Measurements from ENCODE around the gene TAAR1. TPM values are rescaled to one million over a fixed set of nuclear protein-coding genes. Genes with fewer than 3 reads are reported as not detected.
"Not testable (repeated sequence)": the region's sequence is repeated elsewhere in the genome, so short reads cannot be mapped to it uniquely, and the experiment has no call there.

Gene TAAR1
- not detected for total RNA-seq

GRCh38 chr6:132659082-132659481, at the start of gene TAAR1:
TAAR1 (minus strand) TSS chr6:132659182; CDS start chr6:132646003, 13,179 bp downstream.
- Histone ChIP-seq H3K9me3 (ENCODE audit: control insufficient read depth in 3 of 3, low read length in 3 of 3) (no peaks in the 10 kb centered on the region), H3K4me3 (ENCODE audit: low read length in 3 of 3) (no peak within 1 kb of the TSS), H3K27me3 (ENCODE audit: control insufficient read depth in 3 of 3, insufficient read depth in 3 of 3, low read length in 3 of 3) (no peaks in the 10 kb centered on the region), H3K4me1 (ENCODE audit: control insufficient read depth in 3 of 3, insufficient read depth in 3 of 3, low read length in 3 of 3) (no peaks in the 10 kb centered on the region), H3K27ac (ENCODE audit: low read depth, low read length) (no peak within 1 kb of the TSS), H3K36me3 (ENCODE audit: control insufficient read depth in 3 of 3, insufficient read depth in 3 of 3, low read length in 3 of 3) (no peaks in the 10 kb centered on the region), H3K9ac (ENCODE audit: low read depth in 1 of 3, low read length in 3 of 3) (no peak within 1 kb of the TSS)

GRCh38 chr6:132708771-132709170, 49.8 kb upstream of the TAAR1 start:
- Histone ChIP-seq H3K4me3 (ENCODE audit: low read length in 3 of 3) (no peak overlapping the region), H3K27ac (ENCODE audit: low read depth, low read length) (no peak overlapping the region), H3K4me1 (ENCODE audit: control insufficient read depth in 3 of 3, insufficient read depth in 3 of 3, low read length in 3 of 3) (no peaks in the 10 kb centered on the region), H3K9me3 (ENCODE audit: control insufficient read depth in 3 of 3, low read length in 3 of 3) (peaks cover 0 to 3% (median 0%) of the 10 kb centered on the region in 3 donors), H3K27me3 (ENCODE audit: control insufficient read depth in 3 of 3, insufficient read depth in 3 of 3, low read length in 3 of 3) (no peaks in the 10 kb centered on the region), H3K9ac (ENCODE audit: low read depth in 1 of 3, low read length in 3 of 3) (no peak overlapping the region), H3K36me3 (ENCODE audit: control insufficient read depth in 3 of 3, insufficient read depth in 3 of 3, low read length in 3 of 3) (no peaks in the 10 kb centered on the region)

- no peaks in the 10 kb centered on the region for H3K4me1 ChIP-seq (ENCODE audit: control insufficient read depth in 3 of 3, insufficient read depth in 3 of 3, low read length in 3 of 3)
- H3K4me3 ChIP-seq (ENCODE audit: low read length in 3 of 3) = no peak overlapping the region
- H3K9ac ChIP-seq (ENCODE audit: low read depth in 1 of 3, low read length in 3 of 3) = no peak overlapping the region
- H3K27me3 ChIP-seq (ENCODE audit: control insufficient read depth in 3 of 3, insufficient read depth in 3 of 3, low read length in 3 of 3) = no peaks in the 10 kb centered on the region
- peaks cover 0 to 3% (median 0%) of the 10 kb centered on the region in 3 donors for H3K9me3 ChIP-seq (ENCODE audit: control insufficient read depth in 3 of 3, low read length in 3 of 3)
- H3K27ac ChIP-seq (ENCODE audit: low read depth, low read length) = no peak overlapping the region
- H3K36me3 ChIP-seq (ENCODE audit: control insufficient read depth in 3 of 3, insufficient read depth in 3 of 3, low read length in 3 of 3) = no peaks in the 10 kb centered on the region
Measured at GRCh38 chr6:132708002-132708401, 49.0 kb upstream of the TAAR1 start.

GRCh38 chr6:132706756-132707155, 47.8 kb upstream of the TAAR1 start:
- not testable (repeated sequence) for H3K9me3 ChIP-seq (ENCODE audit: control insufficient read depth in 3 of 3, low read length in 3 of 3); H3K4me3 ChIP-seq (ENCODE audit: low read length in 3 of 3); H3K27me3 ChIP-seq (ENCODE audit: control insufficient read depth in 3 of 3, insufficient read depth in 3 of 3, low read length in 3 of 3); H3K36me3 ChIP-seq (ENCODE audit: control insufficient read depth in 3 of 3, insufficient read depth in 3 of 3, low read length in 3 of 3); H3K9ac ChIP-seq (ENCODE audit: low read depth in 1 of 3, low read length in 3 of 3); H3K27ac ChIP-seq (ENCODE audit: low read depth, low read length); H3K4me1 ChIP-seq (ENCODE audit: control insufficient read depth in 3 of 3, insufficient read depth in 3 of 3, low read length in 3 of 3)

- H3K27me3 ChIP-seq (ENCODE audit: control insufficient read depth in 3 of 3, insufficient read depth in 3 of 3, low read length in 3 of 3) = no peaks in the 10 kb centered on the region
- no peaks in the 10 kb centered on the region for H3K4me1 ChIP-seq (ENCODE audit: control insufficient read depth in 3 of 3, insufficient read depth in 3 of 3, low read length in 3 of 3)
- peaks cover 0 to 3% (median 0%) of the 10 kb centered on the region in 3 donors for H3K9me3 ChIP-seq (ENCODE audit: control insufficient read depth in 3 of 3, low read length in 3 of 3)
- no peak overlapping the region for H3K4me3 ChIP-seq (ENCODE audit: low read length in 3 of 3)
- no peak overlapping the region for H3K27ac ChIP-seq (ENCODE audit: low read depth, low read length)
- no peak overlapping the region for H3K9ac ChIP-seq (ENCODE audit: low read depth in 1 of 3, low read length in 3 of 3)
- no peaks in the 10 kb centered on the region for H3K36me3 ChIP-seq (ENCODE audit: control insufficient read depth in 3 of 3, insufficient read depth in 3 of 3, low read length in 3 of 3)
Measured at GRCh38 chr6:132703936-132704335, 45.0 kb upstream of the TAAR1 start.

- H3K27me3 ChIP-seq (ENCODE audit: control insufficient read depth in 3 of 3, insufficient read depth in 3 of 3, low read length in 3 of 3) = no peaks in the 10 kb centered on the region
- H3K4me1 ChIP-seq (ENCODE audit: control insufficient read depth in 3 of 3, insufficient read depth in 3 of 3, low read length in 3 of 3) = no peaks in the 10 kb centered on the region
- H3K4me3 ChIP-seq (ENCODE audit: low read length in 3 of 3) = no peak overlapping the region
- no peaks in the 10 kb centered on the region for H3K9me3 ChIP-seq (ENCODE audit: control insufficient read depth in 3 of 3, low read length in 3 of 3)
- H3K9ac ChIP-seq (ENCODE audit: low read depth in 1 of 3, low read length in 3 of 3) = no peak overlapping the region
- no peaks in the 10 kb centered on the region for H3K36me3 ChIP-seq (ENCODE audit: control insufficient read depth in 3 of 3, insufficient read depth in 3 of 3, low read length in 3 of 3)
- no peak overlapping the region for H3K27ac ChIP-seq (ENCODE audit: low read depth, low read length)
Measured at GRCh38 chr6:132698608-132699007, 39.6 kb upstream of the TAAR1 start.

GRCh38 chr6:132695773-132696172, 36.8 kb upstream of the TAAR1 start:
- Histone ChIP-seq H3K36me3 (ENCODE audit: control insufficient read depth in 3 of 3, insufficient read depth in 3 of 3, low read length in 3 of 3) (no peaks in the 10 kb centered on the region), H3K27ac (ENCODE audit: low read depth, low read length) (no peak overlapping the region), H3K27me3 (ENCODE audit: control insufficient read depth in 3 of 3, insufficient read depth in 3 of 3, low read length in 3 of 3) (no peaks in the 10 kb centered on the region), H3K4me1 (ENCODE audit: control insufficient read depth in 3 of 3, insufficient read depth in 3 of 3, low read length in 3 of 3) (no peaks in the 10 kb centered on the region), H3K4me3 (ENCODE audit: low read length in 3 of 3) (no peak overlapping the region), H3K9me3 (ENCODE audit: control insufficient read depth in 3 of 3, low read length in 3 of 3) (no peaks in the 10 kb centered on the region), H3K9ac (ENCODE audit: low read depth in 1 of 3, low read length in 3 of 3) (no peak overlapping the region)

GRCh38 chr6:132693478-132693877, 34.5 kb upstream of the TAAR1 start:
- peaks cover 0 to 3% (median 2%) of the 10 kb centered on the region in 3 donors for H3K27me3 ChIP-seq (ENCODE audit: control insufficient read depth in 3 of 3, insufficient read depth in 3 of 3, low read length in 3 of 3)
- no peak overlapping the region for H3K9ac ChIP-seq (ENCODE audit: low read depth in 1 of 3, low read length in 3 of 3)
- no peaks in the 10 kb centered on the region for H3K4me1 ChIP-seq (ENCODE audit: control insufficient read depth in 3 of 3, insufficient read depth in 3 of 3, low read length in 3 of 3)
- no peak overlapping the region for H3K27ac ChIP-seq (ENCODE audit: low read depth, low read length)
- H3K36me3 ChIP-seq (ENCODE audit: control insufficient read depth in 3 of 3, insufficient read depth in 3 of 3, low read length in 3 of 3) = no peaks in the 10 kb centered on the region
- H3K9me3 ChIP-seq (ENCODE audit: control insufficient read depth in 3 of 3, low read length in 3 of 3) = no peaks in the 10 kb centered on the region
- H3K4me3 ChIP-seq (ENCODE audit: low read length in 3 of 3) = no peak overlapping the region

GRCh38 chr6:132690678-132691077, 31.7 kb upstream of the TAAR1 start:
- Histone ChIP-seq H3K9ac (ENCODE audit: low read depth in 1 of 3, low read length in 3 of 3) (no peak overlapping the region), H3K36me3 (ENCODE audit: control insufficient read depth in 3 of 3, insufficient read depth in 3 of 3, low read length in 3 of 3) (no peaks in the 10 kb centered on the region), H3K4me3 (ENCODE audit: low read length in 3 of 3) (no peak overlapping the region), H3K9me3 (ENCODE audit: control insufficient read depth in 3 of 3, low read length in 3 of 3) (no peaks in the 10 kb centered on the region), H3K27ac (ENCODE audit: low read depth, low read length) (no peak overlapping the region), H3K4me1 (ENCODE audit: control insufficient read depth in 3 of 3, insufficient read depth in 3 of 3, low read length in 3 of 3) (no peaks in the 10 kb centered on the region), H3K27me3 (ENCODE audit: control insufficient read depth in 3 of 3, insufficient read depth in 3 of 3, low read length in 3 of 3) (peaks cover 0 to 3% (median 2%) of the 10 kb centered on the region in 3 donors)

- Histone ChIP-seq H3K4me3 (ENCODE audit: low read length in 3 of 3) (no peak overlapping the region), H3K36me3 (ENCODE audit: control insufficient read depth in 3 of 3, insufficient read depth in 3 of 3, low read length in 3 of 3) (no peaks in the 10 kb centered on the region), H3K27ac (ENCODE audit: low read depth, low read length) (no peak overlapping the region), H3K4me1 (ENCODE audit: control insufficient read depth in 3 of 3, insufficient read depth in 3 of 3, low read length in 3 of 3) (no peaks in the 10 kb centered on the region), H3K27me3 (ENCODE audit: control insufficient read depth in 3 of 3, insufficient read depth in 3 of 3, low read length in 3 of 3) (peaks cover 0 to 3% (median 2%) of the 10 kb centered on the region in 3 donors), H3K9ac (ENCODE audit: low read depth in 1 of 3, low read length in 3 of 3) (no peak overlapping the region), H3K9me3 (ENCODE audit: control insufficient read depth in 3 of 3, low read length in 3 of 3) (no peaks in the 10 kb centered on the region)
Measured at GRCh38 chr6:132687306-132687705, 28.3 kb upstream of the TAAR1 start.

- Histone ChIP-seq H3K4me1 (ENCODE audit: control insufficient read depth in 3 of 3, insufficient read depth in 3 of 3, low read length in 3 of 3) (no peaks in the 10 kb centered on the region), H3K9me3 (ENCODE audit: control insufficient read depth in 3 of 3, low read length in 3 of 3) (no peaks in the 10 kb centered on the region), H3K27me3 (ENCODE audit: control insufficient read depth in 3 of 3, insufficient read depth in 3 of 3, low read length in 3 of 3) (peaks cover 0 to 3% (median 2%) of the 10 kb centered on the region in 3 donors), H3K36me3 (ENCODE audit: control insufficient read depth in 3 of 3, insufficient read depth in 3 of 3, low read length in 3 of 3) (no peaks in the 10 kb centered on the region), H3K9ac (ENCODE audit: low read depth in 1 of 3, low read length in 3 of 3) (no peak overlapping the region), H3K27ac (ENCODE audit: low read depth, low read length) (no peak overlapping the region), H3K4me3 (ENCODE audit: low read length in 3 of 3) (no peak overlapping the region)
Measured at GRCh38 chr6:132686531-132686930, 27.5 kb upstream of the TAAR1 start.

Measured in skeletal muscle tissue (tissue), 4 donors.